ENCODE measurements around the gene PARD6G.

The PARD6G gene

GRCh38 chr18:80247393-80247841 lies at the start of gene PARD6G:
TSS of gene PARD6G (minus strand) at chr18:80247514. CDS start at chr18:80247348, 166 bp downstream.
- peak; percentile 73 for DNase-seq

GRCh38 chr18:80262241-80263033 lies 15.1 kb upstream of the PARD6G start:
- DNase-seq: peak; percentile 74

- DNase-seq: no peak
These were observed 12.3 kb upstream of the PARD6G start for GRCh38 chr18:80259610-80260009.

GRCh38 chr18:80258640-80259039 lies 11.3 kb upstream of the PARD6G start:
- no peak for DNase-seq

GRCh38 chr18:80257579-80258543 lies 10.5 kb upstream of the PARD6G start:
- DNase-seq: peak; percentile 81

- DNase-seq: no peak
These were observed 7.7 kb upstream of the PARD6G start for GRCh38 chr18:80254971-80255500.

- peak; percentile 66 for DNase-seq
These were observed 6.7 kb upstream of the PARD6G start for GRCh38 chr18:80253871-80254492.

GRCh38 chr18:80253236-80253635 lies 5.9 kb upstream of the PARD6G start:
- no peak for DNase-seq

GRCh38 chr18:80252136-80252535 lies 4.8 kb upstream of the PARD6G start:
- DNase-seq: no peak

- DNase-seq: no peak
These were observed 4.4 kb upstream of the PARD6G start for GRCh38 chr18:80251700-80252099.

- no peak for DNase-seq
These were observed 3.5 kb upstream of the PARD6G start for GRCh38 chr18:80250740-80251364.

- DNase-seq: no peak
These were observed 2.1 kb upstream of the PARD6G start for GRCh38 chr18:80249217-80250093.

GRCh38 chr18:80246445-80247392 lies 595 bp downstream of the PARD6G start:
- DNase-seq: no peak

- no peak for DNase-seq
These were observed 1.4 kb downstream of the PARD6G start for GRCh38 chr18:80245781-80246444.

GRCh38 chr18:80244956-80245730 lies 2.2 kb downstream of the PARD6G start:
- DNase-seq: no peak

GRCh38 chr18:80244167-80244566 lies 3.1 kb downstream of the PARD6G start:
- DNase-seq: no peak

GRCh38 chr18:80243204-80243603 lies 4.1 kb downstream of the PARD6G start:
- no peak for DNase-seq

- DNase-seq: no peak
These were observed 5.2 kb downstream of the PARD6G start for GRCh38 chr18:80241919-80242777.

Data from stimulated activated CD8-positive, alpha-beta memory T cell treated with anti-CD3 and anti-CD28 coated beads, Interleukin-4, amount 100 ng/mL, for 48 hours (primary cell).